HG02642 (cell line): Measurements from ENCODE around the gene CHMP1A.
"Not testable (repeated sequence)": the region's sequence is repeated elsewhere in the genome, so short reads cannot be mapped to it uniquely, and the experiment has no call there.

Experiments
- ATAC-seq: cut with Tn5 transposase; IDR thresholded peaks from one replicate; pipeline ENCODE4 v1.9.1; 2021; ENCODE audit warnings: mild to moderate bottlenecking; ENCODE audit not compliant: unreplicated experiment, poor library complexity

The CHMP1A gene

GRCh38 chr16:89693289-89693731 is 35.8 kb upstream of the CHMP1A start:
- ATAC-seq = no peak

GRCh38 chr16:89691986-89692569 is 34.6 kb upstream of the CHMP1A start:
- no peak for ATAC-seq

- ATAC-seq = no peak
These were observed 33.9 kb upstream of the CHMP1A start for GRCh38 chr16:89691231-89691985.

- no peak for ATAC-seq
These were observed 32.9 kb upstream of the CHMP1A start for GRCh38 chr16:89690392-89690901.

- not testable (repeated sequence) for ATAC-seq
These were observed 32.1 kb upstream of the CHMP1A start for GRCh38 chr16:89689621-89690020.

- ATAC-seq = no peak
These were observed 31.6 kb upstream of the CHMP1A start for GRCh38 chr16:89689142-89689541.

GRCh38 chr16:89688395-89688794 is 30.9 kb upstream of the CHMP1A start:
- ATAC-seq = no peak

- peak; percentile 42 for ATAC-seq
These were observed 29.8 kb upstream of the CHMP1A start for GRCh38 chr16:89687092-89687940.

- ATAC-seq = peak; percentile 90
These were observed 29.1 kb upstream of the CHMP1A start, which contains the start of gene CDK10 for GRCh38 chr16:89686520-89687091. CDK10 (plus strand) TSS chr16:89686689; CDS start chr16:89686711, 22 bp downstream.

- no peak for ATAC-seq
These were observed 28.4 kb upstream of the CHMP1A start for GRCh38 chr16:89685916-89686315.

- ATAC-seq = no peak
These were observed 20.8 kb upstream of the CHMP1A start for GRCh38 chr16:89678258-89678657.

- ATAC-seq = no peak
These were observed 14.9 kb upstream of the CHMP1A start for GRCh38 chr16:89672177-89672941.

- not testable (repeated sequence) for ATAC-seq
These were observed 14.1 kb upstream of the CHMP1A start for GRCh38 chr16:89671565-89671964.

GRCh38 chr16:89670496-89671431 is 13.3 kb upstream of the CHMP1A start:
- no peak for ATAC-seq

- ATAC-seq = no peak
These were observed 12.2 kb upstream of the CHMP1A start for GRCh38 chr16:89669755-89670154.

- ATAC-seq = no peak
These were observed 11.3 kb upstream of the CHMP1A start for GRCh38 chr16:89668790-89669158.

- no peak for ATAC-seq
These were observed 10.1 kb upstream of the CHMP1A start for GRCh38 chr16:89667633-89668032.

GRCh38 chr16:89667000-89667399 is 9.5 kb upstream of the CHMP1A start:
- not testable (repeated sequence) for ATAC-seq

GRCh38 chr16:89664238-89664637 is 6.7 kb upstream of the CHMP1A start:
- not testable (repeated sequence) for ATAC-seq
